Subcutaneous adipose tissue (tissue), 4 donors: ENCODE measurements around the gene ADCY9. TPM values are rescaled to one million over a fixed set of nuclear protein-coding genes. Genes with fewer than 3 reads are reported as not detected.

Experiments used
- total RNA-seq, 4 donors: library from RNA; depleted of rRNA; stranded (reverse); fragments of >200 nt; gene quantifications; one replicate each; pipeline ENCODE4 v1.1.0, GENCODE V29; 2016
- TF ChIP-seq, protein P1 (sequence below): fragments of 450-650 bp; IDR thresholded peaks from one replicate; pipeline ENCODE4 v1.5.1; 2016; ENCODE audit warnings: low read depth, mild to moderate bottlenecking, control low read depth, antibody characterized with exemption, moderate library complexity

The ADCY9 gene
- total RNA-seq, 4 donors from 2014 or later = 9.5 to 16.4 (median 9.8) TPM

DNA sequence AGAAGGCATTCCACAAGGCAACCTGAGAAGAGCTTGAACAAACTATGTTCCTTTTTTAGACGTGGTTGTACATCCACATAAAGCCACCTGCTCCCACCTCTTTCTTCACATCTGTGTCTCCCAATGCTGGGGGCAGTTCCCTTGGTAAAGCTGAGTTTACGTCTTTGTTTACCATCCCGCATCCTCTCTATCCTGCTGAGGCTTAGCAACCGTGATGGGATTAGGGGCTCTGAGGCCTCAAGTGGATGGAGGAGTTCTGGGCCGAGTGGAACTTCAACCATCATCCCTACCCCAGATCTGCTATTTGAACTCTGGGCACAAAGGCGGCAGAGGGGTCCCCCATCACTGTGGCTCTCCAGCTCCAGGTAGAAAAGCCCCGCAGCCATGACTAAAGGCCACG, 141.5 kb downstream of the ADCY9 start:
- TF ChIP-seq, protein P1, sequence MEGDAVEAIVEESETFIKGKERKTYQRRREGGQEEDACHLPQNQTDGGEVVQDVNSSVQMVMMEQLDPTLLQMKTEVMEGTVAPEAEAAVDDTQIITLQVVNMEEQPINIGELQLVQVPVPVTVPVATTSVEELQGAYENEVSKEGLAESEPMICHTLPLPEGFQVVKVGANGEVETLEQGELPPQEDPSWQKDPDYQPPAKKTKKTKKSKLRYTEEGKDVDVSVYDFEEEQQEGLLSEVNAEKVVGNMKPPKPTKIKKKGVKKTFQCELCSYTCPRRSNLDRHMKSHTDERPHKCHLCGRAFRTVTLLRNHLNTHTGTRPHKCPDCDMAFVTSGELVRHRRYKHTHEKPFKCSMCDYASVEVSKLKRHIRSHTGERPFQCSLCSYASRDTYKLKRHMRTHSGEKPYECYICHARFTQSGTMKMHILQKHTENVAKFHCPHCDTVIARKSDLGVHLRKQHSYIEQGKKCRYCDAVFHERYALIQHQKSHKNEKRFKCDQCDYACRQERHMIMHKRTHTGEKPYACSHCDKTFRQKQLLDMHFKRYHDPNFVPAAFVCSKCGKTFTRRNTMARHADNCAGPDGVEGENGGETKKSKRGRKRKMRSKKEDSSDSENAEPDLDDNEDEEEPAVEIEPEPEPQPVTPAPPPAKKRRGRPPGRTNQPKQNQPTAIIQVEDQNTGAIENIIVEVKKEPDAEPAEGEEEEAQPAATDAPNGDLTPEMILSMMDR = no peak

DNA sequence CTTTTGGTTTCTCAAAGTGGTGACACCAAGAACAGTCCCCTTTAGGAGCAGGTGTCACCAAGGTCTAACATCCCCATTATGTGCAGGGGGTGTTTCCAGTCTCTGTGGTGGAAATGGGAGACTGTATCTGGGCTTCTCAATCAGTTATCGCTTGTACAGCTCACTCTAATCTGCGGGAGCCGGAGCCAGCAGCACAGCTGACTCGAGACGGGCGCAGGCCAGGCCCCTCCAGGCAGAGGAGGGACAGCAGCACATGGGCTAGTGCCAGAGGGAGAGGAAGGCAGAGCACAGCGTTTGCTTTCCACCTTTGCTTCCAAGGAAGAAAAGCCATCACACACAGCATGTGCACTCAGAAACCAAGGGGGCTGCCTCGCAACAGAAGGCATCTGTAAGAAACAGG, 144.5 kb downstream of the ADCY9 start:
- TF ChIP-seq, protein P1 = no peak

DNA sequence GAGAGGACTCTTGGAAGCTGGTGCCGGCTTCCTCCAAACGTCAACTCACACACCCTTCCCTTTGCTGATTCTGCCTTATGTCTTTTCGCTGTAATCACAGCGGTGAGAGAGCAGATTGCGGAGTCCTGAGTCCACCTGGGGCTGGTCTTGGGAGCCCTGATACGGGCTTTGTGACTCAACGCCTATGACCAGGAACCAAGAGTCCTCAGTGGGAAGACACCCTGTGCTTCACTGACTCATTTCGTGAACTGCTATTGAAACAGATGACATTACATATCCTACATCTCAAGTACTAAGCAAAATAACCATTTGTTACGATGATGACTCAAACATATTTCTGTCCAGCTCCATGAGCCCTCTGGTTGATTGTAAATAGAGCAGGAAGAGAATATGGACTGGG, 145.0 kb downstream of the ADCY9 start:
- TF ChIP-seq, protein P1 = no peak

DNA sequence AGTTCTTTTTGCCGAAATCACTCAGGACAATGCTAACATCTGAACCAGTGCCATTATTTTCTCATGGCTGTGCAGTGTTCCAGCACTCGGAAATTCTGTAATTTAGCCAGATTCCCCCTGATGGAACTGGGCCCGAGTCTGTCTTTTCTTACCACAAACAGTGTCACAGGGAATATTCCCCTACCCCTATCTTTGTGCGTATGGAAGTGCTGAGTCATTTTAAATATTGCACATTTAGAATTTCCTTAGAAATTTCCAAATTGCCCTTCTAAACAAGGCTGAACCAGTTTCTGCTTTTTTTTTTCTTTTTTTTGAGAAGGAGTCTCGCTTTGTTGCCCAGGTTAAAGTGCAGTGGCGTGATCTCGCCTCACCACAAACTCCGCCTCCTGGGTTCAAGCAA, 147.7 kb downstream of the ADCY9 start:
- TF ChIP-seq, protein P1 = no peak

DNA sequence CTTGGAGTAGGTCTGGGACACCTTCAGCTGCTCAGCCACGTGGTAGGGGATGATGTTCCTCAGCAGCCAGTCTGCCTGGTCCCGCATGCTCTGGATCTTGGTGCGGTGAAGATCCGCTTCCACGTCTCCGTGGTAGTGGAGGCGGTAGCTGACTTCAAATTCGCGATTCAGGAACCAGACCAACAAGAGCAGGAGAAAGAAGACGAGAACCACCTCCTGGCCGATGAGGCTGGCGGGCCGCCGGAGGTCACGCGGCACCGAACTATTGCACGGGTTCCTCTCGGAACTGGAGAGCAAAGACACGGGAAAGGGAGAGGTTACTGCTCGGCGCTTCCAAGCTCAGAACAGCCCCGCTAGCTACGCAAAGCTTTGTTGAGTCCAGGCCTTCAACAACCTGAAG, 149.6 kb downstream of the ADCY9 start:
- TF ChIP-seq, protein P1 = no peak

DNA sequence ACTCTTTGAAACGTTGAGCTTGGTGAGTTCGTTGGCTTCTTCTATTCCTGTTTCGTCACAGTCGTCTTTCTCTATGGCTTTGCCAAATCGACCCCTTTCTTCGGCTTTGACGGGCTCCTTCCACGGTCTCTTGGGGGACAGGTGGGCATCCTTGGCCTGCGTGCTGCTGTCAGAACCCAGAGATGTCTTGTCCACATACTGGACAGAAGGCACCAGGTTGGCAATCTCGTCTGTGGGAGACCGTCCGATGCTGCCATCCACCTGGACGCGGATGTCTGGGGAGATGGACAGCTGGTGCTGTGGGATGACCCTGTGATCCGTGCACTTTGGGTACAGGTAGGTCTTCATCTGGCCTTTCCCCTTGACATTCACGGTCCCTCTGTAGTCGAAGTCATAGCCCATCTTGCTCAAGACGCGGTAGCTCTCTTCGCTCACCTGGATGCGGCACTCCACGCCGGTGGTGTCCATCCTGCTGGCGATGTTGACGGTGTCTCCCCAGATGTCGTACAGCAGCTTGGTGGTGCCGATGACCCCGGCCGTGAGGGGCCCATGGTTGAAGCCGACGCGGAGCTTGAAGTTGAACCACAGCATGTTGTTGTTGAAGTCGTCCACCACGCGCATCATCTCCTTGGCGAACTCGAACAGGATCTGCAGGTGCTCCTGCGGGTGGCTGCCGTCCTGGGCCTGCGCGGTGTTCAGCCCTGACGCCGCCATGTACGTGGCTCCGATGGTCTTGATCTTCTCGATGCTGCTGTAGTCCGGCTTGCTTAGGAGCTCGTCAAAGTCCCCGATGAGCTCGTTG, 150.3 kb downstream of the ADCY9 start:
- TF ChIP-seq, protein P1 = no peak

DNA sequence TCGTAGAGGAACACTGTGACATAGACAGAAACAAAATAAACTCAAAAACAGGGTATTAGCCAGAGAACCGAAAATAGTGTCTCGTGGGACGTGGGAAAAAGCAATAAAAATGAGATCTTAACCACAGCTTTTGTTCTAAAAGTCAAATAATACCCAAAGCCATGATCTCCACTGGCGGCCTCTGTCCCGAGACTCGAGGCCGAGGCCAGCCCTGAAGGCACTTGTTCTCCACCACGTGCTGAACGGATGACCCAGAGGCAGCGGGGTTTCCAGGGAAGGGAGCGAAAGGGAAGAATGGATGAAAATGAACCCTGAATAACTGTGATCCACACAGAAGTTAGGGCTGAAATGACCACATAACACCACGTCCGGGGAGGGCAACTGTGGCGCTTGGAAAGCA, 150.9 kb downstream of the ADCY9 start:
- TF ChIP-seq, protein P1 = no peak
